Liver (tissue), 9 donors: Measurements from ENCODE around the gene TUBGCP5. TPM values are rescaled to one million over a fixed set of nuclear protein-coding genes. Genes with fewer than 3 reads are reported as not detected.

Experiments
- DNase-seq: peaks from one replicate; pipeline ENCODE4 v3.0.0-alpha.2; 2017; ENCODE audit warnings: low spot score
- H3K27ac ChIP-seq, 2 donors: one replicate each; pipeline ENCODE4 v1.7.0; 2013; ENCODE audit warnings: inconsistent platforms in 2 of 2, low read length in 2 of 2, control low read depth in 1 of 2, low read depth in 1 of 2, mild to moderate bottlenecking in 1 of 2
- H3K27me3 ChIP-seq, 4 donors: one replicate each; pipeline versions ENCODE4 v1.6.1 to v1.7.0; 2013; ENCODE audit warnings: low read length in 3 of 4, inconsistent platforms in 1 of 4, mild to moderate bottlenecking in 1 of 4, moderate library complexity in 1 of 4; ENCODE audit not compliant: control insufficient read depth in 4 of 4, insufficient read depth in 4 of 4
- H3K36me3 ChIP-seq, 4 donors: one replicate each; pipeline versions ENCODE4 v1.6.1 to v1.7.0; 2013; ENCODE audit warnings: low read length in 3 of 4, mild to moderate bottlenecking in 3 of 4, low read depth in 1 of 4, moderate library complexity in 1 of 4; ENCODE audit not compliant: control insufficient read depth in 4 of 4, insufficient read depth in 3 of 4
- H3K4me1 ChIP-seq, 4 donors: one replicate each; pipeline versions ENCODE4 v1.6.1 to v1.7.0; 2013; ENCODE audit warnings: low read length in 3 of 4, mild to moderate bottlenecking in 3 of 4, moderate library complexity in 1 of 4; ENCODE audit not compliant: control insufficient read depth in 4 of 4, insufficient read depth in 4 of 4
- H3K4me3 ChIP-seq, 3 donors: one replicate each; pipeline versions ENCODE4 v1.6.1 to v1.7.0; 2013; ENCODE audit warnings: low read length in 3 of 3, control low read depth in 1 of 3, low read depth in 1 of 3, mild to moderate bottlenecking in 1 of 3
- H3K9ac ChIP-seq, 2 donors: one replicate each; pipeline ENCODE4 v1.7.0; 2013; ENCODE audit warnings: low read length in 2 of 2, mild to moderate bottlenecking in 2 of 2, moderate library complexity in 2 of 2, control low read depth in 1 of 2, low read depth in 1 of 2
- H3K9me3 ChIP-seq, 4 donors: one replicate each; pipeline versions ENCODE4 v1.6.1 to v1.7.0; 2013; ENCODE audit warnings: low read length in 3 of 4; ENCODE audit not compliant: control insufficient read depth in 4 of 4
- EGR1 ChIP-seq, 2 donors: IDR thresholded peaks; 2 replicates each; pipeline ENCODE4 v1.6.1; 2016 to 2018; ENCODE audit warnings: antibody characterized with exemption in 2 of 2, low read depth in 2 of 2
- FOXA2 ChIP-seq: IDR thresholded peaks from 2 replicates; pipeline ENCODE4 v1.6.1; 2016; ENCODE audit warnings: antibody characterized with exemption
- GABPA ChIP-seq, 2 donors: IDR thresholded peaks in 1 of 2; conservative IDR thresholded peaks in 1 of 2; 2 replicates each; pipeline ENCODE4 v1.6.1; 2016; ENCODE audit warnings: antibody characterized with exemption in 2 of 2, mild to moderate bottlenecking in 1 of 2, moderate library complexity in 1 of 2
- HNF4A ChIP-seq, 2 donors: conservative IDR thresholded peaks; 2 replicates each; pipeline ENCODE4 v1.6.1; 2016; ENCODE audit warnings: antibody characterized with exemption in 2 of 2, mild to moderate bottlenecking in 2 of 2
- HNF4G ChIP-seq: IDR thresholded peaks from 2 replicates; pipeline ENCODE4 v1.6.1; 2016; ENCODE audit warnings: antibody characterized with exemption
- JUND ChIP-seq, 2 donors: IDR thresholded peaks; 2 replicates each; pipeline ENCODE4 v1.6.1; 2016; ENCODE audit warnings: antibody characterized with exemption in 2 of 2
- NR2F2 ChIP-seq: IDR thresholded peaks from 2 replicates; pipeline ENCODE4 v1.6.1; 2016; ENCODE audit warnings: antibody characterized with exemption
- RAD21 ChIP-seq, 2 donors: IDR thresholded peaks; 2 replicates each; pipeline ENCODE4 v1.6.1; 2016; ENCODE audit warnings: antibody characterized with exemption in 2 of 2, mild to moderate bottlenecking in 2 of 2
- REST ChIP-seq: IDR thresholded peaks from 2 replicates; pipeline ENCODE4 v1.6.1; 2016; ENCODE audit warnings: antibody characterized with exemption, mild to moderate bottlenecking
- RXRA ChIP-seq, 2 donors: IDR thresholded peaks; 2 replicates each; pipeline ENCODE4 v1.6.1; 2017 to 2018; ENCODE audit warnings: antibody characterized with exemption in 2 of 2, mild to moderate bottlenecking in 1 of 2
- YY1 ChIP-seq: IDR thresholded peaks from 2 replicates; pipeline ENCODE4 v1.6.1; 2016; ENCODE audit warnings: antibody characterized with exemption, mild to moderate bottlenecking
- ZBTB33 ChIP-seq: IDR thresholded peaks from 2 replicates; pipeline ENCODE4 v1.6.1; 2016; ENCODE audit warnings: antibody characterized with exemption
- WGBS: extraction: QIAGEN DNeasy Blood & Tissue Kit; methylation state at CpG from one replicate; pipeline ENCODE4 v1.1.7; 2013; 5-methylcytosine and 5-hydroxymethylcytosine counted together
- polyA plus RNA-seq, 2 donors: library from polyadenylated mRNA; stranded (reverse) in 1 of 2; unstranded in 1 of 2; fragments of 200-250 nt in 1 of 2; fragments of >200 nt in 1 of 2; fragmentation: Nextera tagmentation in 1 of 2; extraction: Ambion mirVana in 1 of 2; gene quantifications; one replicate each; pipeline versions ENCODE4 v1.2.1 to v1.2.3, GENCODE V29; 2013 to 2015
- total RNA-seq, 2 donors: library from RNA; depleted of rRNA; stranded (reverse); fragments of >200 nt; gene quantifications; one replicate each; pipeline ENCODE4 v1.2.3, GENCODE V29; 2014
- TF ChIP-seq, protein P1 (sequence below): IDR thresholded peaks from 2 replicates; pipeline ENCODE4 v1.6.1; 2016; ENCODE audit warnings: antibody characterized with exemption
- donor health status: healthy.
- donor health status: healthy.
- donor health status: healthy.
- donor health status: healthy.
- donor health status: healthy.

The TUBGCP5 gene
- total and polyA plus RNA-seq, 4 donors, result 5.5 to 17.3 (median 7.4) TPM

- H3K27me3 ChIP-seq, result no peaks in the 10 kb centered on the region
- no peak overlapping the region for H3K27ac ChIP-seq
- H3K9me3 ChIP-seq, result no peaks in the 10 kb centered on the region
- H3K36me3 ChIP-seq, result no peaks in the 10 kb centered on the region
- no peak overlapping the region for H3K9ac ChIP-seq
- no peak for DNase-seq
- no peak overlapping the region for H3K4me3 ChIP-seq
- TF ChIP-seq EGR1 (IDR thresholded peaks at IDR 0.05; ENCODE audit: low read depth in 2 of 2), result no peak
- TF ChIP-seq, protein P1, sequence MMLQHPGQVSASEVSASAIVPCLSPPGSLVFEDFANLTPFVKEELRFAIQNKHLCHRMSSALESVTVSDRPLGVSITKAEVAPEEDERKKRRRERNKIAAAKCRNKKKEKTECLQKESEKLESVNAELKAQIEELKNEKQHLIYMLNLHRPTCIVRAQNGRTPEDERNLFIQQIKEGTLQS, result no peak
- TF ChIP-seq HNF4G, result no peak
- TF ChIP-seq RXRA (IDR thresholded peaks at IDR 0.05), result no peak
- TF ChIP-seq GABPA (IDR thresholded peaks at IDR 0.05 in 1 of 2, conservative IDR thresholded peaks at IDR 0.05 in 1 of 2), result no peak
- TF ChIP-seq RAD21 (IDR thresholded peaks at IDR 0.05), result no peak
- TF ChIP-seq JUND (IDR thresholded peaks at IDR 0.05), result no peak
- no peak for TF ChIP-seq NR2F2
- peaks cover 0 to 10% (median 3%) of the 10 kb centered on the region in 4 donors for H3K4me1 ChIP-seq
- 94% methylated on average over 15 of the region's 15 CpGs for WGBS
Measured at GRCh38 chr15:22967084-22967770, 72.1 kb downstream of the TUBGCP5 start.

DNA sequence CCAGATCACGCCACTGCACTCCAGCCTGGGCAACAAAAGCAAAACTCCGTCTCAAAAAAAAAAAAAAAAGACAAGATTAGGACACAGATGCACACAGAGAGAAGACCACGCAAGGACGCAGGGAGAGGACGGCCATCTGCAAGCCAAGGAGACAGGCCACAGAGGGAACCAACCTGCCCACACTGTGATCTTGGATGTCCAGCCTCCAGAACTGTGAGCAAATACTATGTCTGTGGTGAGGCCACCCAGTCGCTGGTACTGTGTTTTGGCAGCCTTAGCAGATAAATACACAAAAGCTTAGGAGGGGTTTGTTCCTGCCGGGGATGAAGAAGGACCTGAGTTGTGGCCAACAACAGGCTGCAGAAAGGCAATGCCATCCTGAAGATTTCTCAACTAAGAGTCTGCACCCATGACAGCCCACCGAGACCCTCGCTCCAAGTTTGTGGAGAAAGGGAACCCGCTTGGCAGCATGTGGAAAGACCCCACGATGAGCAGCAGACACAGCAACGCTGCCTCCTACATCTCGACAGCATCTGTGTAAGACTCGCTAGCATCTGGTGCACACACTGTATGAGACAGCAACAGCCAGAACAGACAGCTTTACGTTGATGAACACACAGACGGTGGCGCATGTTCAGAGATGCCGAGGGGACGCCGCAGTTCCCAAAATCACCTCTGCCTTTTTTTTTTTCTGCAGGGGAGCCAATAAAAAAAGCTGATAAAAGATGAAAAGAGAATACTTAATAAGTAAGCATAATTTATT is 72.9 kb downstream of the TUBGCP5 start:
- no peaks in the 10 kb centered on the region for H3K36me3 ChIP-seq
- TF ChIP-seq ZBTB33 (no peak), REST (no peak), NR2F2 (no peak), YY1 (no peak), GABPA (IDR thresholded peaks at IDR 0.05 in 1 of 2, conservative IDR thresholded peaks at IDR 0.05 in 1 of 2) (no peak), FOXA2 (no peak), HNF4A (conservative IDR thresholded peaks at IDR 0.05) (no peak)
- no peak overlapping the region for H3K4me3 ChIP-seq
- H3K27ac ChIP-seq, result no peak overlapping the region
- no peak overlapping the region for H3K9ac ChIP-seq
- H3K4me1 ChIP-seq, result peaks cover 0 to 10% (median 3%) of the 10 kb centered on the region in 4 donors
- 89% methylated on average over 20 of the region's 20 CpGs for WGBS
- H3K27me3 ChIP-seq, result no peaks in the 10 kb centered on the region
- H3K9me3 ChIP-seq, result no peaks in the 10 kb centered on the region
- no peak for DNase-seq
